HL-60 (cell line): Measurements from ENCODE around the gene PRKAB1.

Experiments used
- DNase-seq, 2 experiments: peaks; one replicate each; pipeline ENCODE4 v3.0.0-alpha.2; 2010 to 2020; ENCODE audit warnings: low read depth in 1 of 2, low spot score in 1 of 2
- H3K27ac ChIP-seq: fragments of 250-450 bp; sonication (Bioruptor Pico); replicated peaks from 2 replicates; pipeline ENCODE4 v1.5.1; 2020; ENCODE audit warnings: mild to moderate bottlenecking, moderate library complexity
- H3K27me3 ChIP-seq: fragments of 250-450 bp; sonication (Bioruptor Pico); 2 replicates; pipeline ENCODE4 v1.5.1; 2021; ENCODE audit warnings: mild to moderate bottlenecking, moderate library complexity; ENCODE audit not compliant: insufficient read depth, poor library complexity, severe bottlenecking
- H3K4me3 ChIP-seq: replicated peaks from 2 replicates; pipeline ENCODE4 v1.5.1; 2011; ENCODE audit warnings: mild to moderate bottlenecking, control low read depth, low read length; ENCODE audit not compliant: insufficient read depth
- GABPA ChIP-seq: IDR thresholded peaks from 2 replicates; pipeline ENCODE4 v1.6.1; 2012; ENCODE audit warnings: low read depth
- POLR2AphosphoS5 ChIP-seq: IDR thresholded peaks from 2 replicates; pipeline ENCODE4 v1.6.1; 2012; ENCODE audit warnings: low read depth
- SPI1 ChIP-seq: IDR thresholded peaks from 2 replicates; pipeline ENCODE4 v1.6.1; 2012; ENCODE audit warnings: low read depth, mild to moderate bottlenecking, borderline replicate concordance
- TF ChIP-seq, protein P1 (sequence below): IDR thresholded peaks from 2 replicates; pipeline ENCODE4 v1.6.1; 2012; ENCODE audit warnings: low read depth; ENCODE audit not compliant: insufficient replicate concordance
- TF ChIP-seq, protein P2 (sequence below): IDR thresholded peaks from one replicate; pipeline ENCODE4 v1.5.1; 2011; ENCODE audit warnings: low read length, control low read depth, inconsistent platforms; ENCODE audit not compliant: insufficient read depth

PRKAB1 gene

DNA sequence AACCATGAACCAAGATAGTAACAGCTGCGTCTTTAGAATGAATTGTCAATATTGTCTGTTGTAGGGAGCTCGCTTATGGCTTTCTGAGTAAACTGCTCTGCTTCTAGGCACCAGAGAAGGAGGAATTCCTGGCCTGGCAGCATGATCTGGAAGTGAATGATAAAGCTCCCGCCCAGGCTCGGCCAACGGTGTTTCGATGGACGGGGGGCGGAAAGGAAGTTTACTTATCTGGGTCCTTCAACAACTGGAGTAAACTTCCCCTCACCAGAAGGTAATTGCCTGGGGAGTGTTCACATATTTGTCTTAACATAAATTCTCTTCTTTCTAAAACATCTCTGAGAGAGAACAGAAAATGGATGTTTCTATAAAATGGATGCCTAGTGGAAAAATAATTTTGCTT lies 4.3 kb downstream of the PRKAB1 start:
- TF ChIP-seq, protein P1, sequence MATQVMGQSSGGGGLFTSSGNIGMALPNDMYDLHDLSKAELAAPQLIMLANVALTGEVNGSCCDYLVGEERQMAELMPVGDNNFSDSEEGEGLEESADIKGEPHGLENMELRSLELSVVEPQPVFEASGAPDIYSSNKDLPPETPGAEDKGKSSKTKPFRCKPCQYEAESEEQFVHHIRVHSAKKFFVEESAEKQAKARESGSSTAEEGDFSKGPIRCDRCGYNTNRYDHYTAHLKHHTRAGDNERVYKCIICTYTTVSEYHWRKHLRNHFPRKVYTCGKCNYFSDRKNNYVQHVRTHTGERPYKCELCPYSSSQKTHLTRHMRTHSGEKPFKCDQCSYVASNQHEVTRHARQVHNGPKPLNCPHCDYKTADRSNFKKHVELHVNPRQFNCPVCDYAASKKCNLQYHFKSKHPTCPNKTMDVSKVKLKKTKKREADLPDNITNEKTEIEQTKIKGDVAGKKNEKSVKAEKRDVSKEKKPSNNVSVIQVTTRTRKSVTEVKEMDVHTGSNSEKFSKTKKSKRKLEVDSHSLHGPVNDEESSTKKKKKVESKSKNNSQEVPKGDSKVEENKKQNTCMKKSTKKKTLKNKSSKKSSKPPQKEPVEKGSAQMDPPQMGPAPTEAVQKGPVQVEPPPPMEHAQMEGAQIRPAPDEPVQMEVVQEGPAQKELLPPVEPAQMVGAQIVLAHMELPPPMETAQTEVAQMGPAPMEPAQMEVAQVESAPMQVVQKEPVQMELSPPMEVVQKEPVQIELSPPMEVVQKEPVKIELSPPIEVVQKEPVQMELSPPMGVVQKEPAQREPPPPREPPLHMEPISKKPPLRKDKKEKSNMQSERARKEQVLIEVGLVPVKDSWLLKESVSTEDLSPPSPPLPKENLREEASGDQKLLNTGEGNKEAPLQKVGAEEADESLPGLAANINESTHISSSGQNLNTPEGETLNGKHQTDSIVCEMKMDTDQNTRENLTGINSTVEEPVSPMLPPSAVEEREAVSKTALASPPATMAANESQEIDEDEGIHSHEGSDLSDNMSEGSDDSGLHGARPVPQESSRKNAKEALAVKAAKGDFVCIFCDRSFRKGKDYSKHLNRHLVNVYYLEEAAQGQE = no peak
- Histone ChIP-seq H3K27ac (no peak overlapping the region), H3K4me3 (no peak overlapping the region), H3K27me3 (no peaks in the 10 kb centered on the region)
- no peak for DNase-seq

DNA sequence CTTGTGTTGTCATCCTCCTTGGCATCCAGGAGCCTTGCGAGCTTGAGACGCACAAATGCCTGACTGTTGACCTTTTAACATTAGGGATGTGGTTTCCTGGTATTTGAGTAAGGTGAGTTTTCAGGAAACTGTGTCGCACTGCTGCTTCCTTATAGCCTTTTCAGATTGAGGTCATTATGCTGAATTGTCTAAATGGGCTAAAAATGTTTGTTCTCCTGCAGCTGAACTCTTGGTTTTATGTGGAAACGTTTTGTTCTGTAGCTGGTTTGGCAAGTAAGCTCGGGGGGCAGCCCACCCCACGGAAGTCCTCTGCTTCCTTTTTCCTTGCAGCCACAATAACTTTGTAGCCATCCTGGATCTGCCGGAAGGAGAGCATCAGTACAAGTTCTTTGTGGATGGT lies 5.7 kb downstream of the PRKAB1 start:
- H3K27me3 ChIP-seq = no peaks in the 10 kb centered on the region
- DNase-seq = no peak
- TF ChIP-seq SPI1 (no peak), GABPA (no peak)
- TF ChIP-seq, protein P2, sequence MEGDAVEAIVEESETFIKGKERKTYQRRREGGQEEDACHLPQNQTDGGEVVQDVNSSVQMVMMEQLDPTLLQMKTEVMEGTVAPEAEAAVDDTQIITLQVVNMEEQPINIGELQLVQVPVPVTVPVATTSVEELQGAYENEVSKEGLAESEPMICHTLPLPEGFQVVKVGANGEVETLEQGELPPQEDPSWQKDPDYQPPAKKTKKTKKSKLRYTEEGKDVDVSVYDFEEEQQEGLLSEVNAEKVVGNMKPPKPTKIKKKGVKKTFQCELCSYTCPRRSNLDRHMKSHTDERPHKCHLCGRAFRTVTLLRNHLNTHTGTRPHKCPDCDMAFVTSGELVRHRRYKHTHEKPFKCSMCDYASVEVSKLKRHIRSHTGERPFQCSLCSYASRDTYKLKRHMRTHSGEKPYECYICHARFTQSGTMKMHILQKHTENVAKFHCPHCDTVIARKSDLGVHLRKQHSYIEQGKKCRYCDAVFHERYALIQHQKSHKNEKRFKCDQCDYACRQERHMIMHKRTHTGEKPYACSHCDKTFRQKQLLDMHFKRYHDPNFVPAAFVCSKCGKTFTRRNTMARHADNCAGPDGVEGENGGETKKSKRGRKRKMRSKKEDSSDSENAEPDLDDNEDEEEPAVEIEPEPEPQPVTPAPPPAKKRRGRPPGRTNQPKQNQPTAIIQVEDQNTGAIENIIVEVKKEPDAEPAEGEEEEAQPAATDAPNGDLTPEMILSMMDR = no peak
- TF ChIP-seq, protein P1 = no peak
- H3K4me3 ChIP-seq = no peak overlapping the region
- no peak overlapping the region for H3K27ac ChIP-seq

DNA sequence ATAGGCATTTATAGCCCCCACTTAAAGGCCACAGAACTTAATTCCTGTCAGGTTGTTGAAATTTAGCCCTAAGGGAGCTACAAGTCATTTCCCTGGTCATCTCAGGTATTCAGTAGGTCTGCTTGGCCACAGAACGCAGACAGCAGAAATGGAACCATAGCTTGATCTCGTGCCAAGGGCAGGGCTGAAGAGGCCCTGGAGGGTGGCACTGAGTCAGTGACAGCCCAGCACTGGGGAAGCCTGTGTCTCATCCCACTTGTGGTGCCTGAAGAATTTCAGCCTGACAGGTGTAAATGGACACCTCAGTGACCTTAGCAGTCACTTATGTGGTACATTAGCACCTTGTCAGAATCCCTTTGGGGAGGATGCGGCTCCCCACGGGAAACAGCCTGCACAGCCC lies 6.6 kb downstream of the PRKAB1 start:
- TF ChIP-seq GABPA = no peak
- TF ChIP-seq SPI1 = no peak
- TF ChIP-seq POLR2AphosphoS5 = no peak
- TF ChIP-seq, protein P2 = no peak
- TF ChIP-seq, protein P1 = no peak
- H3K27ac ChIP-seq = no peak overlapping the region
- no peaks in the 10 kb centered on the region for H3K27me3 ChIP-seq

DNA sequence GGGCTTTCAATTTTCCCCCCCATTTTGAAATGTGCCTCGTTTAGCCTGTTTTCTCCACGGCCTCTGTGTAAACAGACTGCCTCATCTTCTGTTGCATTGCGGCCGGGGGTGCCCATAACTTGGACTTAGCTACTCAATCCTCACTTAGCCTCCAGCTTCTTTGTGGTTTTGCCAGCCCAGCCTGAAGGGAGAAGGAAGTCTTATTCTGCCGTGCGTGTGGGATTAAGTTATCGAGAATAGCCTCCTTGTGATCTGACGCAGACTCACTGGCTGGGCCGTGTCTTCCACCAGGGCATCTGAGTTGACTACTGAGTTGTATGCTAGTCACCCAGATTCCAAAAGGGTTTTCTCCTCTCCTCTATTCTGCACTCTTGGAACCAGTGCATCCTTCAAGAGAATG lies 8.1 kb downstream of the PRKAB1 start:
- DNase-seq = no peak
- Histone ChIP-seq H3K27ac (no peak overlapping the region), H3K27me3 (no peaks in the 10 kb centered on the region), H3K4me3 (no peak overlapping the region)
- TF ChIP-seq, protein P1 = no peak
- TF ChIP-seq POLR2AphosphoS5 = no peak
- TF ChIP-seq GABPA = no peak
- TF ChIP-seq, protein P2 = no peak
- no peak for TF ChIP-seq SPI1

More for the DNA sequence above, 6.6 kb downstream of the PRKAB1 start:
- H3K4me3 ChIP-seq = no peak overlapping the region
- DNase-seq = no peak
